ENCODE data around the gene ARID4B.
"Not testable (repeated sequence)": the region's sequence is repeated elsewhere in the genome, so short reads cannot be mapped to it uniquely, and the experiment has no call there.

ARID4B gene

DNA sequence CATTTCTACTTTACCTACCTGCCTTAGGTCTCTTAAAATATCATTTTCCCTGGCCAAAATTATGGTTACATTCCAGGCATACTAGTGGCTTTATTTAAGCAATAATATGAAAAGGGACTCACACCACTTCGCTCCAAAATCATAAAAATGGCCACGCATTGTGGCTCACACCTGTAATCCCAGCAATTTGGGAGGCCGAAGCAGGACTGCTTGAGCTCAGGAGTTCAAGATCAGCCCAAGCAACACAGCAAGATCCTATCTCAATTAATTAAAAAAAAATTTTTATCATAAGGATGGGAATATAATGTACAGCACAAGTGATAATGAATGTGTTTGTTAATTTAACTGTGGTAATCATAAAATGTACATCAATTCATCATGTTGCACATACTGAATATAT is 65.4 kb downstream of the ARID4B start:
- Histone ChIP-seq H3K79me2 (ENCODE audit: insufficient read depth, low read length) (peaks cover 94% of the 10 kb centered on the region), H4K20me1 (ENCODE audit: low read depth, low read length) (peaks cover 15% of the 10 kb centered on the region), H3K9me2 (replicated peaks; ENCODE audit: insufficient read depth, low read length) (no peaks in the 10 kb centered on the region), H3K27me3 (ENCODE audit: low read length) (no peaks in the 10 kb centered on the region), H3K27ac (ENCODE audit: low read depth, low read length) (no peak overlapping the region), H2AFZ (ENCODE audit: low read depth, low read length, severe bottlenecking) (no peak overlapping the region), H3K9ac (ENCODE audit: low read length) (no peak overlapping the region), H3K4me2 (ENCODE audit: low read depth, low read length, poor library complexity, severe bottlenecking) (no peak overlapping the region), H3K9me3 (ENCODE audit: insufficient read depth, low read length) (no peaks in the 10 kb centered on the region), H3K36me3 (ENCODE audit: low read length) (peaks cover 6% of the 10 kb centered on the region; the same call in 1 of the 2 replicates), H3F3A (ENCODE audit: insufficient read depth) (peaks cover 9% of the 10 kb centered on the region; the same call in 1 of the 2 replicates), H3K4me3 (ENCODE audit: insufficient read depth, low read length, poor library complexity, severe bottlenecking) (no peak overlapping the region)
- TF ChIP-seq, protein P1, sequence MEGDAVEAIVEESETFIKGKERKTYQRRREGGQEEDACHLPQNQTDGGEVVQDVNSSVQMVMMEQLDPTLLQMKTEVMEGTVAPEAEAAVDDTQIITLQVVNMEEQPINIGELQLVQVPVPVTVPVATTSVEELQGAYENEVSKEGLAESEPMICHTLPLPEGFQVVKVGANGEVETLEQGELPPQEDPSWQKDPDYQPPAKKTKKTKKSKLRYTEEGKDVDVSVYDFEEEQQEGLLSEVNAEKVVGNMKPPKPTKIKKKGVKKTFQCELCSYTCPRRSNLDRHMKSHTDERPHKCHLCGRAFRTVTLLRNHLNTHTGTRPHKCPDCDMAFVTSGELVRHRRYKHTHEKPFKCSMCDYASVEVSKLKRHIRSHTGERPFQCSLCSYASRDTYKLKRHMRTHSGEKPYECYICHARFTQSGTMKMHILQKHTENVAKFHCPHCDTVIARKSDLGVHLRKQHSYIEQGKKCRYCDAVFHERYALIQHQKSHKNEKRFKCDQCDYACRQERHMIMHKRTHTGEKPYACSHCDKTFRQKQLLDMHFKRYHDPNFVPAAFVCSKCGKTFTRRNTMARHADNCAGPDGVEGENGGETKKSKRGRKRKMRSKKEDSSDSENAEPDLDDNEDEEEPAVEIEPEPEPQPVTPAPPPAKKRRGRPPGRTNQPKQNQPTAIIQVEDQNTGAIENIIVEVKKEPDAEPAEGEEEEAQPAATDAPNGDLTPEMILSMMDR (IDR thresholded peaks at IDR 0.05; ENCODE audit: insufficient read depth, low read length, poor library complexity, severe bottlenecking), result no peak
- TF ChIP-seq EZH2phosphoT487 (conservative IDR thresholded peaks at IDR 0.05; ENCODE audit: low read length), result no peak

DNA sequence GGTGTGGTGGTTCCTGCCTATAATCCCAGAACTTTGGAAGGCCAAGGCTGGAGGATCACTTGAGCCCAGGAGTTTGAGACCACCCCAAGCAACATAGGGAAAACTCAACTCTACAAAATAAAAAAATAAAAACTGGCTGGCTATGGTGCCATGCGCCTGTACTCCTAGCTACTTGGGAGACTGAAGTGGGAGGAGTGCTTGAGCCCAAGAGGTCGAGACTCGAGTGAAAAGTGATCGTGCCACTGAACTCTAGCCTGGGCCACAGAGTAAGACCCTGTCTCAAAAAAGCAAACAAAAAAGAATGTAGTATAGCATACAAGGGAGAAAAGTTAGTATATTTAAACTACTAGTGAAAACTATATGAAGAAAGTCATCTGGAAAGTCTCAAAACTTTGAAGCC is 66.7 kb downstream of the ARID4B start:
- Histone ChIP-seq H4K20me1 (ENCODE audit: low read depth, low read length) (peaks cover 14% of the 10 kb centered on the region), H3K27me3 (ENCODE audit: low read length) (no peaks in the 10 kb centered on the region), H3K36me3 (ENCODE audit: low read length) (peaks cover 6% of the 10 kb centered on the region; the same call in 1 of the 2 replicates), H3K9me3 (ENCODE audit: insufficient read depth, low read length) (no peaks in the 10 kb centered on the region), H3K9ac (ENCODE audit: low read length) (no peak overlapping the region), H3F3A (ENCODE audit: insufficient read depth) (peaks cover 13% of the 10 kb centered on the region), H3K4me2 (ENCODE audit: low read depth, low read length, poor library complexity, severe bottlenecking) (no peak overlapping the region), H3K4me3 (ENCODE audit: insufficient read depth, low read length, poor library complexity, severe bottlenecking) (no peak overlapping the region), H2AFZ (ENCODE audit: low read depth, low read length, severe bottlenecking) (no peak overlapping the region), H3K79me2 (ENCODE audit: insufficient read depth, low read length) (peaks cover 92% of the 10 kb centered on the region), H3K27ac (ENCODE audit: low read depth, low read length) (no peak overlapping the region), H3K9me2 (replicated peaks; ENCODE audit: insufficient read depth, low read length) (no peaks in the 10 kb centered on the region)
- TF ChIP-seq, protein P1 (IDR thresholded peaks at IDR 0.05; ENCODE audit: insufficient read depth, low read length, poor library complexity, severe bottlenecking), result no peak
- TF ChIP-seq EZH2phosphoT487 (conservative IDR thresholded peaks at IDR 0.05; ENCODE audit: low read length), result no peak

DNA sequence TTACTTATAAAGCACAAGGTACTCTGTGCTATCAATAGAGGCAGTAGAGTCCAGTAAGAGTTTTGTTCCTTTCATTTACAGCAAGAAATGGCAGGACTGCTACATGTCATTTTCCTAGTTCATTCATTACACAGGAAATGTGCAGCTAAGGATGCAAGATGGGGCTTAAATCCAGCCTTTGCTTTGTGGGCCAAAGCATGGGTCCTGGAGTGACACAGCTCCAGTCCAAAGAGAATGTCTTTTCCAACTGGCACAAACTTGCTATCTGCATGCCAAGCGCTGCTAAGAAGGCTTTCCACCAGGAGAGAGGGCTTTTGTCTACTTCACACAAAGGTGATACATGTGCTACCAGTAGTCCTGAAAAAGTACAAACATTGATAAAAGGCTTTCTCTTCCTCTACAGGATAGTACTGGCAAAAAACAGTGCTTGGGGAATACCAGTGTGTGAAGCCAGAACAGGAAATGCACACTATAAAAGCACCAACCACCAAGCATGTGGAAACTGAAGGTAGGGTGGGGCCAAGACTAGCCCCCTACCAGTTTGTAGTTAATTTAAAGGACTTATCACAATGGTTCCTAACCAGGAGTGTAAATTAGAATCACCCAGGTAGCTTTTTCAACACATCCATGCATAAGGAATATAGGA is 68.7 kb downstream of the ARID4B start:
- Histone ChIP-seq H3K27me3 (ENCODE audit: low read length) (no peaks in the 10 kb centered on the region), H3K79me2 (ENCODE audit: insufficient read depth, low read length) (peaks cover 77% of the 10 kb centered on the region), H3K9me3 (ENCODE audit: insufficient read depth, low read length) (no peaks in the 10 kb centered on the region), H3K4me3 (ENCODE audit: insufficient read depth, low read length, poor library complexity, severe bottlenecking) (no peak overlapping the region), H3K27ac (ENCODE audit: low read depth, low read length) (no peak overlapping the region), H3K9me2 (replicated peaks; ENCODE audit: insufficient read depth, low read length) (no peaks in the 10 kb centered on the region), H3K36me3 (ENCODE audit: low read length) (peaks cover 6% of the 10 kb centered on the region; the same call in 1 of the 2 replicates), H2AFZ (ENCODE audit: low read depth, low read length, severe bottlenecking) (no peak overlapping the region), H3F3A (ENCODE audit: insufficient read depth) (peaks cover 20% of the 10 kb centered on the region), H3K4me2 (ENCODE audit: low read depth, low read length, poor library complexity, severe bottlenecking) (no peak overlapping the region), H4K20me1 (ENCODE audit: low read depth, low read length) (peaks cover 3% of the 10 kb centered on the region; the same call in 1 of the 2 replicates), H3K9ac (ENCODE audit: low read length) (no peak overlapping the region)
- TF ChIP-seq EZH2phosphoT487 (conservative IDR thresholded peaks at IDR 0.05; ENCODE audit: low read length), result no peak
- TF ChIP-seq, protein P1 (IDR thresholded peaks at IDR 0.05; ENCODE audit: insufficient read depth, low read length, poor library complexity, severe bottlenecking), result no peak

DNA sequence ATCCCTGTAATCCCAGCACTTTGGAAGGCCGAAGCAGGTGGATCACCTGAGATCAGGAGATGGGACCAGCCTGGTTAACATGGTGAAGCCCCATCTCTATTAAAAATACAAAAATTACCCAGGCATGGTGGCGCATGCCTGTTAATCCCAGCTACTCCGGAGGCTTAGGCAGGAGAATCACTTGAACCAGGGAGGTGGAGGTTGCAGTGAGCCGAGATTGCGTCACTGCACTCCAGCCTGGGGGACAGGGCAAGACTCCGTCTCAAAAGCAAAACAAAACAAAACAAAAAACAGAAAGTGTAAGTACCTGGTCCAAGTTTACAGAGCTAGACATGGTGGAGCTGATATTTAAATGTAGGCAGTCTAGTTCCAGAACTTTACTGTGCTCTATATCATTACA is 69.9 kb downstream of the ARID4B start:
- not testable (repeated sequence) for H3K9me3 ChIP-seq (ENCODE audit: insufficient read depth, low read length); H2AFZ ChIP-seq (ENCODE audit: low read depth, low read length, severe bottlenecking); H3K9ac ChIP-seq (ENCODE audit: low read length); H3K27me3 ChIP-seq (ENCODE audit: low read length); H4K20me1 ChIP-seq (ENCODE audit: low read depth, low read length); H3K4me3 ChIP-seq (ENCODE audit: insufficient read depth, low read length, poor library complexity, severe bottlenecking); H3K4me2 ChIP-seq (ENCODE audit: low read depth, low read length, poor library complexity, severe bottlenecking); H3K9me2 ChIP-seq (replicated peaks; ENCODE audit: insufficient read depth, low read length); H3K27ac ChIP-seq (ENCODE audit: low read depth, low read length); H3K36me3 ChIP-seq (ENCODE audit: low read length)
- Histone ChIP-seq H3K79me2 (ENCODE audit: insufficient read depth, low read length) (peaks cover 72% of the 10 kb centered on the region), H3F3A (ENCODE audit: insufficient read depth) (peaks cover 26% of the 10 kb centered on the region)
